HepG2 (cell line): ENCODE data around the gene ZNF628. TPM values are rescaled to one million over a fixed set of nuclear protein-coding genes. Genes with fewer than 3 reads are reported as not detected.

Experiments used
- ARID3A ChIP-seq: IDR thresholded peaks from 2 replicates; pipeline ENCODE4 v1.6.1; 2012; ENCODE audit warnings: low read depth, low read length, improper control_type of control experiment
- BCLAF1 ChIP-seq: fragments of 450-650 bp; IDR thresholded peaks from 2 replicates; pipeline ENCODE4 v1.6.1; 2017; ENCODE audit warnings: mild to moderate bottlenecking
- ELF4 ChIP-seq: sonication (generic); formaldehyde crosslinking; IDR thresholded peaks from 2 replicates; pipeline ENCODE4 v1.5.0; 2020; ENCODE audit warnings: missing genetic modification reagents, mild to moderate bottlenecking, moderate library complexity, borderline replicate concordance
- MTA1 ChIP-seq: sonication (generic); formaldehyde crosslinking; IDR thresholded peaks from 2 replicates; pipeline ENCODE4 v1.4.0; 2020; ENCODE audit warnings: missing genetic modification reagents, mild to moderate bottlenecking, borderline replicate concordance
- NFKBIZ ChIP-seq: IDR thresholded peaks from 2 replicates; pipeline ENCODE4 v1.6.1; 2018; ENCODE audit warnings: missing genetic modification reagents, missing compliant biosample characterization
- NR0B2 ChIP-seq: sonication (generic); formaldehyde crosslinking; IDR thresholded peaks from 2 replicates; pipeline ENCODE4 v1.4.0; 2020; ENCODE audit warnings: mild to moderate bottlenecking, missing genetic modification reagents
- NR2F1 ChIP-seq, 2 experiments: fragments of 450-650 bp in 1 of 2; formaldehyde crosslinking in 1 of 2; IDR thresholded peaks; 2 replicates each; pipeline versions ENCODE4 v1.5.0 to v1.6.1; 2016 to 2020; ENCODE audit warnings: mild to moderate bottlenecking in 1 of 2, missing compliant biosample characterization in 1 of 2, missing genetic modification reagents in 1 of 2, moderate library complexity in 1 of 2
- PBX2 ChIP-seq: IDR thresholded peaks from 2 replicates; pipeline ENCODE4 v1.6.1; 2016; ENCODE audit warnings: control low read depth
- SMARCC2 ChIP-seq: fragments of 450-650 bp; IDR thresholded peaks from 2 replicates; pipeline ENCODE4 v1.6.1; 2017; ENCODE audit warnings: antibody characterized with exemption, mild to moderate bottlenecking
- SRSF4 ChIP-seq: fragments of 200-400 bp; formaldehyde crosslinking; IDR thresholded peaks from one replicate; pipeline ENCODE4 v1.6.1; 2018; ENCODE audit warnings: mild to moderate bottlenecking, low read depth, low read length, moderate library complexity; ENCODE audit not compliant: poor library complexity, severe bottlenecking
- TGIF2 ChIP-seq: IDR thresholded peaks from 2 replicates; pipeline ENCODE4 v1.6.1; 2016; ENCODE audit warnings: control low read depth, missing compliant biosample characterization
- ZBTB21 ChIP-seq: sonication (generic); formaldehyde crosslinking; IDR thresholded peaks from 2 replicates; pipeline ENCODE4 v1.4.0; 2020; ENCODE audit warnings: missing genetic modification reagents
- ZNF160 ChIP-seq: sonication (generic); formaldehyde crosslinking; IDR thresholded peaks from 2 replicates; pipeline ENCODE4 v1.8.0; 2022; ENCODE audit warnings: mild to moderate bottlenecking, inconsistent platforms, missing genetic modification reagents
- ZNF282 ChIP-seq: fragments of 450-650 bp; IDR thresholded peaks from 2 replicates; pipeline ENCODE4 v1.6.1; 2018; ENCODE audit not compliant: partially characterized antibody
- ZNF451 ChIP-seq: sonication (generic); formaldehyde crosslinking; IDR thresholded peaks from 2 replicates; pipeline ENCODE4 v1.5.0; 2020; ENCODE audit warnings: mild to moderate bottlenecking, missing genetic modification reagents
- ZNF609 ChIP-seq: sonication (generic); formaldehyde crosslinking; IDR thresholded peaks from 2 replicates; pipeline ENCODE4 v1.4.0; 2020; ENCODE audit warnings: mild to moderate bottlenecking, missing genetic modification reagents, borderline replicate concordance
- ZNF614 ChIP-seq: IDR thresholded peaks from 2 replicates; pipeline ENCODE4 v1.6.1; 2018; ENCODE audit warnings: missing biosample characterization, missing genetic modification reagents, inconsistent platforms, borderline replicate concordance
- ZNF773 ChIP-seq: sonication (generic); formaldehyde crosslinking; IDR thresholded peaks from 2 replicates; pipeline ENCODE4 v1.4.0; 2020; ENCODE audit warnings: missing genetic modification reagents, borderline replicate concordance
- polyA plus RNA-seq, 8 experiments: library from polyadenylated mRNA; depleted of rRNA in 3 of 8; stranded (reverse) in 7 of 8; unstranded in 1 of 8; fragments of >200 nt; fragmentation: Illumina TruSeq in 4 of 8; extraction: Trizol in 4 of 8; gene quantifications; 2 replicates each; pipeline versions ENCODE4 v1.2.1 to v1.2.3, GENCODE V29; 2011 to 2016; ENCODE audit warnings: low read depth in 4 of 8, missing spikeins in 1 of 8, mixed read lengths in 1 of 8; ENCODE audit not compliant: insufficient read depth in 1 of 8
- total RNA-seq, 5 experiments: library from RNA; depleted of rRNA; stranded (reverse); fragments of >200 nt; fragmentation: Illumina TruSeq; extraction: Trizol; gene quantifications; 2 replicates each; pipeline ENCODE4 v1.2.3, GENCODE V29; 2016; ENCODE audit warnings: low read depth in 1 of 5

The ZNF628 gene
- total and polyA plus RNA-seq, 2 of the 13 experiments (the other 11 are each of a cell fraction or from before 2014, with no cell fraction given), result 0.54 to 1.2 TPM

- TF ChIP-seq PBX2 (CRISPR knock-in tag), result peak; percentile 94
- TF ChIP-seq ZNF773 (CRISPR knock-in tag), result no peak
- TF ChIP-seq NFKBIZ (CRISPR knock-in tag), result no peak
- 0 out of 2 replicates have a peak, but pooled peaks have one; percentile 3 for TF ChIP-seq ZNF614 (CRISPR knock-in tag)
- no peak for TF ChIP-seq ARID3A
- no peak; the same call in none of the 2 replicates for TF ChIP-seq ZNF609 (CRISPR knock-in tag)
- no peak for TF ChIP-seq TGIF2 (CRISPR knock-in tag)
- TF ChIP-seq BCLAF1, result no peak
- no peak for TF ChIP-seq ZNF282
- TF ChIP-seq ZBTB21, result no peak
- TF ChIP-seq SRSF4, result no peak
- TF ChIP-seq NR0B2 (CRISPR knock-in tag), result peak; percentile 83
- TF ChIP-seq SMARCC2, result no peak
- TF ChIP-seq ELF4, result 0 out of 2 replicates have a peak, but pooled peaks have one; percentile 17
- TF ChIP-seq NR2F1 (CRISPR knock-in tag; IDR thresholded peaks at IDR 0.05), result peak in 1 of 2 experiments; percentile 55; a peak in 2 of 4 replicates
- TF ChIP-seq ZNF451 (CRISPR knock-in tag), result peak; percentile 62; the same call in 1 of the 2 replicates
- peak; percentile 40; the same call in 1 of the 2 replicates for TF ChIP-seq MTA1 (CRISPR knock-in tag)
- no peak for TF ChIP-seq ZNF160
These were observed 15.0 kb upstream of the ZNF628 start, which contains the start of gene ISOC2 (continued) for GRCh38 chr19:55461259-55461973.
